GM19468 (cell line): ENCODE results near the gene SLCO2B1.

ENCODE experiments used
- ATAC-seq: cut with Tn5 transposase; IDR thresholded peaks from one replicate; pipeline ENCODE4 v1.9.1; 2021; ENCODE audit warnings: mild to moderate bottlenecking, moderate library complexity, moderate number of reproducible peaks; ENCODE audit not compliant: unreplicated experiment; ENCODE audit errors: extremely low read depth

The SLCO2B1 gene

GRCh38 chr11:75160880-75161279, 10.0 kb downstream of the SLCO2B1 start:
- ATAC-seq, result no peak

GRCh38 chr11:75161506-75162095, 10.7 kb downstream of the SLCO2B1 start:
- no peak for ATAC-seq

- ATAC-seq, result no peak
These were observed 12.0 kb downstream of the SLCO2B1 start for GRCh38 chr11:75162954-75163353.

GRCh38 chr11:75163921-75164849, 13.3 kb downstream of the SLCO2B1 start:
- no peak for ATAC-seq

- ATAC-seq, result no peak
These were observed 14.8 kb downstream of the SLCO2B1 start for GRCh38 chr11:75165721-75166120.

GRCh38 chr11:75166791-75167190, 15.9 kb downstream of the SLCO2B1 start:
- ATAC-seq, result no peak

- ATAC-seq, result no peak
These were observed 16.7 kb downstream of the SLCO2B1 start for GRCh38 chr11:75167617-75168016.

GRCh38 chr11:75169101-75169885, 18.4 kb downstream of the SLCO2B1 start:
- ATAC-seq, result no peak

GRCh38 chr11:75170516-75171201, 19.8 kb downstream of the SLCO2B1 start:
- no peak for ATAC-seq

- no peak for ATAC-seq
These were observed 22.4 kb downstream of the SLCO2B1 start for GRCh38 chr11:75173336-75173735.

- no peak for ATAC-seq
These were observed 24.0 kb downstream of the SLCO2B1 start for GRCh38 chr11:75174781-75175370.

GRCh38 chr11:75182664-75183063, 31.8 kb downstream of the SLCO2B1 start:
- no peak for ATAC-seq

GRCh38 chr11:75184051-75184450, 33.1 kb downstream of the SLCO2B1 start:
- ATAC-seq, result no peak

- no peak for ATAC-seq
These were observed 34.0 kb downstream of the SLCO2B1 start for GRCh38 chr11:75184757-75185425.

- no peak for ATAC-seq
These were observed 35.0 kb downstream of the SLCO2B1 start for GRCh38 chr11:75185866-75186265.

- ATAC-seq, result no peak
These were observed 36.1 kb downstream of the SLCO2B1 start for GRCh38 chr11:75186999-75187398.

GRCh38 chr11:75188671-75189070, 37.8 kb downstream of the SLCO2B1 start:
- no peak for ATAC-seq

- ATAC-seq, result no peak
These were observed 38.2 kb downstream of the SLCO2B1 start for GRCh38 chr11:75189108-75189507.

GRCh38 chr11:75189911-75190310, 39.0 kb downstream of the SLCO2B1 start:
- no peak for ATAC-seq
